ENCODE results near the gene PDCL3. TPM values are rescaled to one million over a fixed set of nuclear protein-coding genes. Genes with fewer than 3 reads are reported as not detected.

The PDCL3 gene
- total RNA-seq, 1 donor from 2014 or later: 33.7 TPM

DNA sequence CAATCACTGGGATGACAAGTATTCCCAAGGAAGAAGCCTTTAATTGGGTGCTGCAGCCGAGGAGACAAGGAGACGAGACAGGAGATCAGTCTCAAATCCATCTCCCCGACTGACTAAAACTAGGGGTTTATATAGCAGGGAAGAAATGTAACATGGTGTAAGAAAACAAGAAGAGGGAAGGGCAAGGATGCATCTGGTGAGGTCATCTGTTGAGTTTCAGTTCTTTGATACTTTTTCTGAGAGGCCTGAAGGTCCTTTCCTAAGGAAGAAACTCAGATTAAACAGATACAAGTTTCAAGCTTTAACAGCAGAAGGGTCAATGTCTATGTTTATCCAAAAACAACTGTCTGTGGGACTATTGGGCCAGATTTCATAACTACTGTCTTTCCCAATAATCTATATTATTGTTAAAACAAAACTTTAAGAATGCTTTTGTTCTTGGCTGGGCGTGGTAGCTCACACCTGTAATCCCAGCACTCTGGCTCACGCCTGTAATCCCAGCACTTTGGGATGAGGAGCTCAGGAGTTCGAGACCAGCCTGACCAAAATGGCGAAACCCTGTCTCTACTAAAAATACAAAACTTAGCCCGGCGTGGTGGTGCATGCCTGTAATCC is 2.5 kb upstream of the PDCL3 start:
- DNase-seq (ENCODE audit: low read depth): no peak

DNA sequence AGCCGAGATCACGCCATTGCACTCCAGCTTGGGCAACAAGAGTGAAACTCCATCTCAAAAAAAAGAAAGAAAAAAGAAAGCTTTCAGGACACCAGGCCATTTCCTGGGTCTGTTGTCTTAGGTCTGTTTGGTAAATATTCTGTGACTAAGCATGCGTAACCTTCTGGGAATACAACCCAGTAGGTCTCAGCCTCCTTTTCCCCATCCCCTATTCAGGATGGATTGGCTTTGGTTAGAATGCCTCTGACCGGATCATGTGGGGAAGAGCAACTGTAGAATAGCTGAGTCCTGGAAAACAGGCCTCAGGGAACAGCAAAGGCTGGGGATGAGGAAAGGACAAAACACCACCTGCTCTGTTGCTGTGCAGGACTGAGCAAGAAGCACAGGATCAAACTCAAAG is 1.6 kb upstream of the PDCL3 start:
- DNase-seq (ENCODE audit: low read depth): no peak

DNA sequence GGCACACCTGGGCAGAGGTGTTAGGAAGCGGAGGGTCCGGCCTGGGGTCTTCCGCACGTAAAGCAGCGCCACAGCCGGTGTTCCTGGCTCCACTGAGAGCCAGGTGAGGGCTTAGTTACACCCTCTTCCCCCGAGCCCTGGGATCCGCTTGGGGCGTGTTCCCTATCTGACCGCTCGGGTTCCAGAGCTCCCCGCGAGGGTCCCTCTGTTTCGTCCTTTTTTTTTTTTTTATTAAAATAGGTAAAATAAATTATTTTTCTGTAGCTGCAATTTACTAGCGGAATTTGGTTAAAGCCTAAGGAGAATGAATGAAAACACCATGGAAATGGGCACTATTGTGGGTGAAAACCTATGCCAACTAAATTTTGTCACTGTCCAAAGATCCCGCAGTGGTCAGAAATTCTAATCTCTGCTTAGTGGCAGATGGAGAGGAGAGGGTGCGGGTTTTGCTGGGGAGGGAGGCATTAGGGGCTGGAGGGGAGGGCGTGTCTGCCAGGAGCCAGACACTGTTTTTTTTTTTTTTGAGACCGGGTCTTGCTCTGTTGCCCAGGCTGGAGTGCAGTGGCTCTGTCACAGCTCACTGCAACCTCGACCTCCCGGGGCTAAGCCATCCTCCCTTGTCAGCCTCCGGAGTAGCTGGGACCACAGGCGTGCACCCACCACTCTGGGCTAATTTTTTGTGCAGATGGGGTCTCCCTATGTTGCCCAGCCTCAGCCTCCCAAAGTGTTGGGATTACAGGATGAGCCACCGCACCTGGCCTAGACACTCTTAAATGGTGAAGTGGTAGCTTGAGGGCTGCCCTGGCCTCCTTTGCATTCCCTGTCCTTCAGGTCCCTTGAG is 834 bp downstream of the PDCL3 start:
- DNase-seq (ENCODE audit: low read depth): peak; percentile 32

DNA sequence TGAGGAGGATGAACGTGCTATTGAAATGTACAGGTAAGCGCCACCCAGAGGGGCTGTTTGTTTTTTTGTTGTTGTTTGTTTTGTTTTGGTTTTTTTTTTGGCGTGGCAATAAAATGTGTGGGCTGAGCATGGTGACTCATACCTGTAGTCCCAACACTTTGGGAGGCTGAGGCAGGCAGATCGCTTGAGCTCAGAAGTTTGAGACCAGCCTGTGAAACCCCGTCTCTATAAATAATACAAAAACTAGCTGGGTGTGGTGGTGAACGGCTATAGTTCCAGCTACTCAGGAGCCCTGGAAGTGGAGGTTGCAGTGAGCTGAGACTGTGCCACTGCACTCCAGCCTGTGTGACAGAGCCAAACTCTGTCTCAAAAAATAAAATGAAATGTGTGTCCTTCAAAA is 6.2 kb downstream of the PDCL3 start:
- DNase-seq (ENCODE audit: low read depth): no peak

DNA sequence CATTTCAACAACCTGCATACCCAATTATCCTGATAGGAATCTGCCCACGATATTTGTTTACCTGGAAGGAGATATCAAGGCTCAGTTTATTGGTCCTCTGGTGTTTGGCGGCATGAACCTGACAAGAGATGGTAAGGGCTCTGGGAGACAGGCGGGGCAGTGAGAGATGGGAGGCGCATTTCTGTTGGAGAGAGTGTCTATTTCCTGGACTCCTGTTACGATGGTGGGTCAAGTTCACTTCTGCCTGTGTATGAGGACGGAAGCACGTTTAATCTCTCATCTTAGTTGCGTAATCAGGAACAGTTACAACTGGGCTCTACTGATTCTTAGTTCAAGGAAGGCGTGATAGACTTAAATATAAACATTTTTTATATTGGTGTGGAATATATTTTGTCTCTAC is 8.9 kb downstream of the PDCL3 start:
- no peak for DNase-seq (ENCODE audit: low read depth)

DNA sequence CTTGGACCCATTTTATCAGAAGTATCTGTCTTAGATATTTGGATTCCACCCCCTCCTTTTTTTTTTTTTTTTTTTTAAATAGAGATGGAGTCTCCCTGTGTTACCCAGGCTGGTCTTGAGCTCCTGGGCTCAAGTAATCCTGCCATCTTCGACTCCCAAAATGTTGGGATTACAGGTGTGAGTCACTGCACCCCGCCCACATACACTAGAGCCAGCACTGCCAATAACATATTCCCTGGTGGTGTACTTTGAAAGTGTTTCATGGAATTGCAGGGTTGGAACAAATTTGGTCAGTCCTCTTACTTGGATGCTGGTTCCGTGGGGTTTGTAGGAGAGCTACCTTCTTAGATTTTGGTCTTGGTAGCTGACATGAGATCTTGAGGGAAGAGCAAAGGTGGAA is 15.0 kb downstream of the PDCL3 start:
- no peak for DNase-seq (ENCODE audit: low read depth)

DNA sequence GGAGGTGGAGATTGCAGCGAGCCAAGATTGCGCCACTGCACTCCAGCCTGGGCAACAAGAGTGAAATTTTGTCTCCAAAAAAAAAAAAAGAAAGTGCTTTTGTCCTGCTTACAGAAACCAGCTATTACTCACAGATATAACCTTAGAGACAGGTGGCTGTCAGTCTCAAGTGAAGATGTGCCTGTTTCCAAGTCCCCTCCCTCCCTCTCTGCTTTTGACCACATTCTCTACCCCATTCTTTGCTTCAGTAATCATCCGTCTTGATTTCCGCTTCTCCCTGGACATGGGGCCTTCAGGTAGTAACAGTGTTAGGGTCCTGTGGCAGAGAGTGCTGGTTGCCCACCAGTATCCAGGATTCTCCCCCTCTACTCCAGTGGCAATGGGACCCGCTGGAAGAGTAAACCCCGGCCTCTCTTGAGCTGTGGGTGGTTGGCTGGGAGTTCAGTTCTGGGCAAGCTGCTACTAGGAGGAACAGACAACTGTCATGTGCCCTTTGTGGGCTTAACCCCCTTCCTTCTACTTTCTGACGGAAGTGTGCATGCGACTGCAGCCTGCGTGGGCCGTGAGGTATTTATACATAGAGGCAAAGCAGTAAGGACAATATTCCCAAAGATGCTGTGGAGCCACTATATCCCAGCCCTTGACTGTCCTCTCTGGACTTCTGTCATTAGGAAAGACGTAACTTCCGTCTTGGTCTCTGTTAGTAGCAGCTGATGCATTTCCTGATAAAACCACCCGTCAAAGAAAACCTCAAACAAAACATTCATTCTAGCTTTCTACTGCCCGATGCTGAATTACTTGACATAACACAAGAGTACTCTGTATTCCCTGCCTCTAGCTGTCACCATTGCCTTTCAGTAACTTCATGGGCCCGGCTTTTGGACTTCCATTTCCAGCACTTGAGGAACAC is 17.8 kb downstream of the PDCL3 start:
- DNase-seq (ENCODE audit: low read depth): no peak

DNA sequence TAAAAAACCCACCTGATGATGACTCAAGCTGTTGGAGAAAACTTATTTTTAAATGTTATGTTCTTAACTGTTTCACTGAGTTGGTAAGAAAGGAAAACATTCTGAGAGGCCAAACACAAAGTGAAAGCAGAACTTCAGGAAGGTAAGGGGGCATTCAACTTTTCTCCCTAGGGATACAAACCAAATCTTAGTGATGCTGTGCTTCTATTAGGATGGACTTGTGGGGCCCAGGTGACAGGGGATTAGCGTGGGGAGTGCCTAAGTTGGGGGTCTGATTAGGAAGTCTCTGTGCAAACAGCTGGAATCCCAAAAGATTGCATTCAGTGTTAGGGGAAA is 18.5 kb downstream of the PDCL3 start:
- no peak for DNase-seq (ENCODE audit: low read depth)

DNA sequence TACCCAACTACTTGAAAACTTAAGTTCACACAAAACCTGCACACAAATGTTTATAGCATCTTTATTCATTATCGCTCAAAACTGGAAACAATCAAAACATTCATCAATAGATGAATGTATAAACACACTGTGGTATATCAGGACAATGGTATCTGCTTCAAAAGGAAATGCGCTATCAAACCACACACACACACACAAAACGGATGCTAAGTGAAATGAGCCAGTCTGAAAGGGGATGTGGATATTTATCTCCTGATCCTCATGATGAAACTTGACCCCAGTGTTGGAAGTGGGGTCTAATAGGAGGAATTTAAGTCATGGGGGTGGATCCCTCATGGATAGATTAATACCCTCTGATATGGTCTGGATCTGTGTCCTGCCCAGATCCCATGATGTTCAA is 22.0 kb downstream of the PDCL3 start:
- DNase-seq (ENCODE audit: low read depth): no peak

DNA sequence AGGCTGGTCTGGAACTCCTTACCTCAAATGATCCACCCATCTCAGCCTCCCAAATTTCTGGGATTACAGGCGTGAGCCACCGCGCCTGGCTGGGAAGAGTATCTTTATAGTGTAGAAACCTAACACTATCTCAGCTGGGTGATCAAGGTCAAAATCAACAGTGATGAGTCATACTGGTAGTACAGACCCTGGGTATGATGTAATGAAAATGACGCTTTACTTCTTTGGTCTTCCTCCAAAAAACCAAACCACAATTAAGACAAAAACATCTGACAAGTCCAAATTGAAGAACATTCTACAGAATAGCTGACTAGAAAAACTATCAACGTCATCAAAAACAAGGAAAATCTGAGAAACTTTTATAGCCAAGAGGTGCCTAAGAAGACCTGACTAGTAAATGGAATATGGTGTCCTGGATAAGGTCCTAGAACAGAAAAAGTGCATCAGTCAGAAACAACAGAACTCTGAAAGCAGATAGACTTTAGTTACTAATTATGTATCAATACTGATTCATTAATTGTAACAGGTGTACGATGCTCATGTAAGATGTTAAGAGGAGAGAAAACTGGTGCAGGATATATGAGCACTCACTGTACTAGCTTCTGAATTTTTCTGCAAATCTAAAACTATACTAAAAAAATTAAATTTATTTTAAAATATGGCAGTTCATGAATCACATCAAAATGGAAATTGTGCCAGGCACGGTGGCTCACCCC is 25.4 kb downstream of the PDCL3 start:
- DNase-seq (ENCODE audit: low read depth): peak; percentile 31

DNA sequence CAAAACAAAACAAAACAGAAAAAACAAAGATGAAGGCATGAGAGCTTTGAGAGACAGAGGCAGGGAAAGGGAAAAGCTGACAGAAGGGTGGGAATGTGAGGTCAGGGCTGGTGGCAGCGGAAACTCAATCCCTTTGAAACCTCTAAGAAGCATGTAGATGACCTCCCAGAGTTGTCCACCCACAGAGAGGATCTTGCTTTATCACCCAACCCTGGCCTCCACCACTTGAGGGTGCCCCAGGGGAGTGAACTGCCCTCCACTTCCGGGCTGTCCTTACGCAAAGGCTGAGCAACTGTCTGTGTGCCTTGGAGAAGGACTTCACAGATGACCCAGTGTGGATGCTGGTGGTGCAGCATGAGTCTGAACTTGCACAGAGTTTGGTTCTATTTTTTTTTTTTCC is 26.7 kb downstream of the PDCL3 start:
- no peak for DNase-seq (ENCODE audit: low read depth)

DNA sequence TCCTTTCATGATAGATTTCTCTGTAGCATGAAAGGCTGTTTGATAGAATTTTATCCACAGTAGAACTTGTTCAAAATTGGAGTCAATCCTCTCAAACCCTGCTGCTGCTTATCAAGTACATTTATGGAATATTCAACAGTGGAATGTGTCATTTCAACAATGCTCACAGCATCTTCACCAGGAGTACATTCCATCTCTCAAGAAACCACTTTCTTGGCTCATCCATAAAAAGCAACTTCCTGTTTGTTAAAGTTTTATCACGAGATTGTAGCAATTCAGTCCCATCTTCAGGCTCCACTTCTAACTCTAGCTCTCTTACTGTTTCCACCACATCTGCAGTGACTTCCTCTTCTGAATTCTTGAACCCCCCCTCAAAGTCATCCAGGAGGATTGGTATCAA is 29.4 kb downstream of the PDCL3 start:
- DNase-seq (ENCODE audit: low read depth): no peak

DNA sequence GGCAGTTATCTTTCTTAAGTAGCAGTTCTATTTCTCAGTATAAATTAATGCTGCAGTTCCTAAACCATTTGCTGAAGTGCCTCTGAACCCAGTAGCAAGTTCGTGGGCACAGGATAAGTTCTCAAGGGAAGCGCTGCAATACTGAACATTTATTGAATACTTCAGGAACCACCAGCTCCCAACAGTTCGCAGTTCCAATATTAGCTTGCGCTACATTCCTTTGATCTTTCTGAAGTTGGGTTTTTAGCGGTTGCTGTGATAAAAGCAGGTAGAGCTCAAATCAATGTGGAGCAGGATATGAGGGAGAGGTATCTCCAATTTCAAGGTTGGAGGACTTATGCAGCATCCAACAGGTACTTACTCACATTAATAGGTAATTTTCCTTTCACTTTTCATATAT is 33.7 kb downstream of the PDCL3 start:
- DNase-seq (ENCODE audit: low read depth): no peak

DNA sequence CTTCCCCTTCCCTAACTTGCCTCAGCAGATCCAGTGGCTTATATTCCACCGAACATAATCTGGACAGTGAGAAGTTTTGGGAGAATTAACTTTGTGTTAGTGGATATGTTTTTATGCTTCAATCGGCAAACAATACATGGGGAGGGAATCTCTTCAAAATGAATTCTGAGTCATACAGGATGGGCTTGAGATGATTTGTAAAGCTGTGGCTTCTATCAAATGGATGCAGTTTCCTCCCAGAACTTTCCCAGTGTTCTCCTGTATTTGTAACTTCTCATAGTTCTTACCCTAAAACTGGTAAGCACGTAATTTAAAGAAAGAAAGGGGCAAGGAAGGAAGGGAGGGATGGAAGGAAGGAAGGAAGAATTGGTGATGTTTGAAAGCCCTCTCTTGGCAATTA is 36.8 kb downstream of the PDCL3 start:
- DNase-seq (ENCODE audit: low read depth): no peak

DNA sequence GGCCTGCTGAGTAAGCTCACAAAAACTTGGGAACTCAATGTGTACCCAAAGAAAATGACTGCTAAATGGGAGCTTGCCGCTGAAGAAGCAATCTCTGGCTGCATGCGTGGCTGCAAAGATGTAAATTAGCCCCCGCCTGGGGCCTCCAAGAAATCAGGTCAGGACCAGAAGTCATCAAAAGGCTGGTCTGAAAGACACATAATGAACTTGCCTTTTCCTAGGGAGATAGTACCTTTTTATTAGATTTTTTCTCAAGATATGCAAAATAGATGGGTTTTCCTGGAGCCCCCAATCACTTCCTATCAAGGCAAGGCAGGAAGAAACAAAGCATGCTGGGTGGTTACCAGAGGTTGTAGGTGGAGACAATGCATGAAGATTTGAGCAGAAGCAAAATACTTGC is 38.9 kb downstream of the PDCL3 start:
- DNase-seq (ENCODE audit: low read depth): no peak

DNA sequence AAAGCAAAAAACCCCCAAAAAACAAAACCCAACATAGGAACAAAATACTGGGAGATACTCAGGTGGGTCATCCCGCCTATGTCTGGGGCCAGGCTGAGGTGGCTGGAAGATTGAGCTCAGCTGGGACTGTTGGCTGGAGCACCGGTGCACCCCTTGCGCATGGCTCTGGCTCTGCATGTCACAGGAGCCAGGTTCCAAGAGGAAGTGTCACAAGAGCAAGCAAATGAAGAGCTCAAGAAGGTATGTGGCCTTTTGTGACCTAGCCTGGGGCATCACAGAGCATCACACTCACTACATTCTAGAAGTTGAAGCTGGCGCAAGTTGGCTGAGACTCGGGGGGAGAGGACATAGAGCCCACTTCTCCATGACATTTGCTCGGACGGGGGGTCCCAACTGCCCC is 40.6 kb downstream of the PDCL3 start:
- DNase-seq (ENCODE audit: low read depth): no peak

DNA sequence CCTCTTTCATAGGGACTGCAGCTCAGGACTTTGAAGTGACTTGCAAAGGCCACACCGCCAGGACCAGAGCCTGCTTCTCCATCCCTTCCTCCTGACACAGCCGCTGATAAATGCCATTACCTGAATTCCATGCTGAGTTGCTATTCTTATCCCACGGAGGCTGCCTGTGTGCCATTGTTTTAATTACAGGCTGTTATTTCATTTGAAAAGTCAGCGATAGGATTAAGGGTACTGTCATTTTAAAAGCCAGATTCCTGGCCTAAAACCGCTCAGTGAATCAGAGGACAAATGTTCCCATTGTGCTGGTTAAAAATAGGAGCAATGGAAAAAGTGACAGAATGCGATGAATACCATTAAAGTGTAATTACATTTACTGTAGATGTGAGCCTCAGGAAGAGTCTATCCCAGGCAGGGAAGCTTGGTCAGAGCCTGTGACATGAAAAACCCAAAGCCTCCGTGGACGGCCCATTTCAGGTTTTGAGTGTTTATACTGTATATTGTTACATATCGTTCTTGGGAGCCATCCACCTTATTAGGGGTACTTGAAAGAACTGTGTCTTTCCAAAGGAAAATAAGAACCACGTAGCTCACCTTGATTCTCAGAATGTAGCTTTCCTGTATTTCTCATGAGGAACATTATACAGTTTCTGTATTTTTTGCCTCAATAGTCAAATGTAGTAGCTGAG is 41.3 kb downstream of the PDCL3 start:
- DNase-seq (ENCODE audit: low read depth): peak; percentile 74

DNA sequence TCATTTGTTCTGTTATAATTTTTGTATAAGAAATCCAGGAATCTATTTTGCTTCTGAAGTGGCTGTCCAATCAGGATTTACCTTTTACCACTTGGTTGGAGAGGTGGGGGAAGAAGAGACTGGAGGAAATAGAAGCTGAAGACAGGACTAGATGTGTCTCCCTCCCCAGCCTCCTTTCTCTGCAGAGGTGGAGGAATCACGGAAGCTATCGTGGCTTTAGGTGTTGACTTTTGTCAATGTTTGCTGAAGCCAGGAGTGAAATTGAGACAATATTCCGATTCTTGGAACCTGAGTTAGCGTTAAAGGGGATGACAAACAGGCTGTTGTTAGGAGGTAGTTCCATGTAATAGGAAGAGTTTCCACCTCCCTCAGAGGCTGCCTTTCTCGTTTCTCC is 43.5 kb downstream of the PDCL3 start:
- DNase-seq (ENCODE audit: low read depth): no peak

DNA sequence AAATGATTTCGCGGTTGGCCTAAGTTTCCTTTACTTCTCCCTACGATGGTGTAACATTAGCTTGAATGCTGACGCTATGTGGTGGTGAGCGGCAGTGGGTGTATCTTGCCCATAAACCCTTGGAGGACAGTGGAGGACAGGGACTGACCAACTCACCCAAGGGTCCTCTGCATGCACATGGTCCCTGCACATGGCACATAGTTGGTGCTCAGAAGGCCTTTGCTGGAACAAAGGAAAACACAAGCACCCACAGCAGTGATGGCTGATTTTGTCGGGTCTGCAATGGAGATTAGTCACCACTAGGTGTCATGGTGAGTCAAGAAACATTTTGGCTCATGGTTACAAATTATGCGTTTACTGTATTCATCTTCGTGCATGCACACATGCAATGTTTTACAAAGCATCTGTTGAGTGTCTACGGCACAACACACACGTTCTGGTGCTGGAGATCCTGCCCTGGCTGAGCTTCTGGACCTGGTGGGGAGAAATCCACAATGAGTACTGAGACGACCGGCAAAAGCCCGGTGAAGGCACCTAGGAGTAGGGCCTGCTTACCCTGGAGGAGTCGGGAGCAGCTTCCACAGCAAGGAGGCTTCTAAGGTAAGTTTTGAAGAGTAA is 44.0 kb downstream of the PDCL3 start:
- DNase-seq (ENCODE audit: low read depth): peak; percentile 37

DNA sequence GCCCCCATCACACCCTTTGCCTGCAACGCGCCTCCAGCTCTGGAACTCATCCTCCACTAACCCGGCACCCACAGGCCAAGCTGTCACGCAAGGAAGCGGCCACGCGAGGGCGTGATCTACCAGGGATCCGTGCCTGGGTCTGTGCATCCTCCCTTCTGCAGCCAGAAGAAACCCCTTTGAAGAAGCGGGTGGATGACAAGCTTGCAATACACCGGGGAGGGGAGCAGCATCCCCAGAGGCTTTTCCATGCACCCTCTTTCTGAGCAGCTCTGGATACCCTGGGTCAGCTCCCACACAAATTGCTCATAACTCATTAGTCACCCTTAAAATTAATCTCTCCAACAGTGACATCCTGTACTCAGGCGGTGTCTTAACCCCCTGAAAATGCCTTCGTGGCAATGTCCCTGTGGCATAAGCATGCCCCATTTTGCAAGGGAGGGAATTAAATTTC is 47.6 kb downstream of the PDCL3 start:
- DNase-seq (ENCODE audit: low read depth): peak; percentile 69
